HG02623 (cell line): Measurements from ENCODE around the gene PPIL3.

Experiments used
- ATAC-seq: cut with Tn5 transposase; IDR thresholded peaks from one replicate; pipeline ENCODE4 v1.9.1; 2021; ENCODE audit warnings: moderate library complexity; ENCODE audit not compliant: unreplicated experiment

PPIL3 gene

DNA sequence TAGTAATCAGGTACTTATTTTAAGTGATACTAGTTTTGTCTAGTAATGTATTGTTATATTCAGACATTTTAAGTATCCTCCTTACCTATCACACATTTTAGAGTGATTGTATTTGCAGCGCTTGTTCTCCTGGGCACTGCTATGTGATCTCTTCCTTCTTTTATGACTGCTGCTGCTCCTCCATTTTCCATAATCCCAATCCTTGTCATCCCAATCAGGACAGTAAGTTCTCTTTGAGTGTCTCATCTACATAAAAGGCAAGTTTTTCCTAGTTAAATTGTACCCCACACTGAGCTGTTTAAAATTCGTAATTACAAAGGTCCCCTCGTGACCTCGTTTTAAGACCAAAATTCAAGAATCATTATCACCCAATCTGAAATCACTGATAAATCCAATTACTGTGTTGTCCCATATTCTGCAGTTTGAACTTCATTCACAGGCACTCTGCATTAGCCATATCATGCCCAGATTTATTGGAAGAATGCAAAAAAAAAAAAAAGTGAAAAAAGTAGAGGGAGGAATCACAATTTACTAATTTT is 27.2 kb downstream of the PPIL3 start:
- no peak for ATAC-seq

DNA sequence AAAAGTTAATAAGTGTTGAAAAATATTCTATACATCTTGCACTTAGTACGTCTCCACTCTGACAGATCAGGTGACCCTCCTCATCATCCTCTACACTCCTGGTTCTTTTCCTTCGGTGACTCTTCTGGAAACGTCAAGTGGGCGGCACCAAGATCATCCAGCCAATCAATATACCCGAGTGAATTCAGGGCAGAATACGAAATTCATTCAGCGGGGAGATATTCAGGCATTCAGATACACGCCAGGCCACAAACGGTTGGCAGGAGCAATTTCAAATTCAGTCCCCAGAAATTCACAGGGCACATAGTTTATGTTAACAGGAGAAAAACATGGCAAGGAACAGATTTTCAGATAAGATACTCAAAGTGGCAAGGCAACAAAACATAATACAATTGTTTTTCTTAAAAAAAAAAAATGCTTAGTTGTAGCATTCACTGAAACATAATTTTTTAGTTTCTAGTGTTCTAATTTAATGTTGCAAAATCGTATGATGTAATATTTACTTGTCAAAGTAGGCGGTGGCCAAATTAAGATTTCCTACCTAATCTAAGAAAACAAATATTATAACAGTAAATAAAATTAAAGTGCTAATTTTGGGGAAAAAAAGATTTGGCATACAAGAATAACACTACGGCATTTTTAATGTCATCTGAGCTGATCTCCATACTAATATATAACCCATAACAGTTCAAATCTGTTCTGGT is 28.6 kb downstream of the PPIL3 start:
- no peak for ATAC-seq

DNA sequence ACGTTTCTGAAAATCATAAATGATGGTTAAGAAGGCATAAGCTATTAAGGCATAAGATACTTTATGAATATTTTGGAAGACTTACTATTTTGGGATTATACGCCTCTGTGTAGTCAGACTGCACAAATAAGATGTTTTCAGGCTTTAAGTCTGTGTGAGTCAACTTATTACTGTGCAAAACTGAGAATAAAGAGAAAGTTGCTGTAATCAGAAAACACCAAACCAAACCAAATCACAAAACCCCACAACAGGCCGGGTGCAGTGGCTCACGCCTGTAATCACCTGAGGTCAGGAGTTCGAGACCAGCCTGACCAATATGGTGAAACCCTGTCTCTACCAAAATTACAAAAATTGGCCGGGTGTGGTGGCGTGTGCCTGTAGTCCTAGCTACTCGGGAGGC is 32.1 kb downstream of the PPIL3 start:
- no peak for ATAC-seq

DNA sequence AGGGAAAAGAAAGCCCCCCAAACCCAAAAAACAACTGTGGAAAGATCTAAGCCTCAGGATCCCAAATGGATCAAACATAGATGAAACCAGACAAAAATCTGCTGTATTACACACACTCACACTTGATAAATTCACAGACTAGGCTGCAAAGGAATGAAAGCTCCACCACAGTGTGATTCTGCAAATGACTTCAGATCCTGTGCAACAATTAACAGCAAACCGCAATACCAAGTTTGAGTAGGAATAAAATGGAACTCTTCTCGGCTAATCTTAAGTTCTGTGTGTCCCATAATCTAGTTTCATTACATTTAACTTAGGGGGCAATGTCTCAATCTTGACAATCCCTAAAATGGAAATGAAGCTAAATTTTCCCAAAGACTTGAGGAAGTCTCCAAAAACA is 36.3 kb downstream of the PPIL3 start:
- ATAC-seq, result no peak

DNA sequence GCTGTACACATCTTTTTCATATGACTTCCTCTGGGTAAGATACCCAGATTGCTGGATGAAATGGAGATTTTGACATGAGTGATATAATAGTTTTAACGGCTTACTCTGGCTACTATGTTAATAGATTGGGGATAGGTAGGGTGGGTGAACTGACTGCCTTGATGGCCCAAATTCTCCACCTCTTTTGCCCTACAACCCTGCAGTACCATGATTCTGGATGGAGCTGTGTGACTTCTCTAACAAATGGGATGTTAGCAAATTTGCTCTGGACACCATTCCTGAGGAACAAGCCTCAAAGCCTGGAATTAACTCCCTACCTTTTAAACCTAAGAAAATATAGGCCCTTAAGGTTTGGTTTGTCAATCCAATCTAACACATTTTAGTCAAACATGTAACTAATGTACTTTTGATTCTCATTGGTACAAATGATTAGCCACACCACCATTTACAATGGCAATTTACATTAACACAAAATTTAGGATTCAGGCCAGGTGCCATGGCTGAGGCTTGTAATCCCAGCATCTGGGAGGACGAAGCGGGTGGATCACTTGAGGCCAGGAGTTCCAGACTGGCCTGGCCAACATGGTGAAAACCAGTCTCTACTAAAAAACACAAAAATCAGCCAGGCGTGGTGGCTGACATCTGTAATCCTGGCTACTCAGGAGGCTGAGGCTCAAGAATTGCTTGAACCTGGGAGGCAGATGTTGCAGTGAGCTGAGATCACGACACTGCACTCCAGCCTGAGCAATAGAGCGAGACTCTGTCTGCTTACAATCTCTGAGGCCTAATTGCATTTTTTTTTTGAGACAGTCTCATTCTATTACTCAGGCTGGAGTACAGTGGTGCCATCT is 37.3 kb downstream of the PPIL3 start:
- no peak for ATAC-seq

DNA sequence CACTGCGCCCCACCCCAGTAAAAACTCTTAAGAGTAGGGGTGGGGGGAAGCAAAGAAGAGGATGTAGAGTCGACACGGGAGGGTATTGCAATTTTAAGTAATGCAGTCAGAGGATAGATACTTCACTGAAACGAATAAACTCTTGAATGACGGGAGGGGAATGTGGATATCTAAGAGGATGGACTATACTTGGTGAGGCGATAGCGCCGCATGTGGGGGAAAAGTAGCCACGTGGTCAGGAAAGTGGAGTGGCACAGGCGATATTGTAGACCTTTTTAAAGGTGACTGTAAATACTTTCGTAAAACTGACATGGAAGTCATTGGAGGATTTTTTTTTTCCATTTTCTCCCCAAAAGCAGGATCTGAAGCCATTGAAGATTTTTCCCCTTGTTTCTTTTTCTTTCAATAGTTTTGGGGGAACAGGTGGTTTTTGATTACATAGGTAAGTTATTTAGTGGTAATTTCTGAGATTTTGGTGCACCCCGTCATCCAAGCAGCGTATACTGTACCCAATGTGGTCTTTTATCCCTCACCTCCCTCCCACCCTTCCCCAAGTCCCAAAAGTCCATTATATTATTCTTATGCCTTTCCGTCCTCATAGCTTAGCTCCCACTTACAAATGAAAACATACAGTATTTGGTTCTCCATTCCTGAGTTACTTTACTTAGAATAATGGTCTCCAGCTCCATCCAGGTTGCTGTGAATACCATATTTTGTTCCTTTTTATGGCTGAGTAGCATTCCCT is 38.2 kb downstream of the PPIL3 start:
- ATAC-seq, result no peak

DNA sequence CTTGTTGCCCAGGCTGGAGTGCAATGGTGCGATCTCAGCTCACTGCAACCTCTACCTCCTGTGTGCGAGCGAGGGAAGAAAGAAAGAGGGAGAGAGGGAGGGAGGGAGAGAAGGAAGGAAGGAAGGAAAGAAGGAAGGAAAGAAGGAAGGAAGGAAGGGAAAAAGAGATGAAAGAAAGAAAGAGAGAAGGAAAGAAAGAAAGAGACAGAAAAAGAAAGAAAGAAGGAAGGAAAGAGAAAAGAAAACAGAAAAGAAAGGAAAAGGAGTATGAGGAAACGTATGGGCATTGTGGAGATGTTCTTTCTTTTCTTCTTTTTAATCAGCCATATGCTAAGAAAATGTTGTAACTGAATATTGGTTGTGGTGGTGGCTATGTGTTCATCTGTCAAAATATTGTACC is 40.9 kb downstream of the PPIL3 start:
- ATAC-seq, result no peak

DNA sequence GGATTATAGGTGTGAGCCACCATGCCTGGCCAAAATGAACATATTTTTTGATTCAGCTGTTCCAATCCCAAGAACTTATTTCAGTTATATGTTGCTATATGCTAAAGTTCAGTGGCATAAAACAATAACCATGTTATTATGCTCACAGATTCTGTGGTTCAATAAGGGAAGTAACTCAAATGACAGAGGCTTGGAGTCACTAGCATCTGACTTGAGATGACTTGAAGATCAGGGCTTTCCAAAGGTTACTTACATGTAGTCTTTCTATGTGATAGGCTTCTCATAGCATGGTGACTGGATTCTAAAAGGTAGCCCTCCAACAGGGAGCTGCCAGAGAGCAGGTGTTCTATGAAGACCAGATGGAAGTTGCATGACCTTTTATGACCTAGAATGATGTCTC is 41.6 kb downstream of the PPIL3 start:
- no peak for ATAC-seq

DNA sequence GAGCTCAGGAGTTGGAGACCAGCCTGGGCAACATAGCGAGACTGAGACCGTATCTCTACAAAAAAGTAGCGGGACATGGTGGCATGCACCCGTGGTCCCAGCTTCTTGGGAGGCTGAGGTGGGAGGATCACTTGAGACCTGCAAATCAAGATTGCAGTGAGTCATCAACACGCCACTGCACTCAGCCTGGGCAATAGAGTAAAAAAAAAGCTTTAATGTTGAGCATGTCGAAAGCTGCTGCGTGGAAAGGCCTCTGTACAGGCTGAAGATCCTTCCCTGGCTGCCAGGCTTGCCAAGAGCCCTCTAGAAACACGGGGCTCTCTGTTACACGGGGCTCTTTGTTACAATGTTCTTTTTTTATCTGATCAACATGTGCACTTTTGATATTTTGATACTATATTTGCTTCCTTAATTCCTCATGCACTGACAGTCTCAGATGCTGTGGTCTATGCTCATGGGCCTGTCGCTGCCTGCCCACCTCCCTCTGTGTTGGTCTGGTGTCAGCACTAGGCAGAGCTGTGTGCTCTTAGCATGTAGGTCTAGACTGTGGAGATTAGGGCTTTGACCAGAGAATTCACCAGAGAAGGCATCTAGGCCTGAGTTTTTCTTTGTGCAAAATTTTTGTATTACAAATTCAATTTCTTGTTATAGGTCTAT is 43.1 kb downstream of the PPIL3 start:
- ATAC-seq, result no peak

DNA sequence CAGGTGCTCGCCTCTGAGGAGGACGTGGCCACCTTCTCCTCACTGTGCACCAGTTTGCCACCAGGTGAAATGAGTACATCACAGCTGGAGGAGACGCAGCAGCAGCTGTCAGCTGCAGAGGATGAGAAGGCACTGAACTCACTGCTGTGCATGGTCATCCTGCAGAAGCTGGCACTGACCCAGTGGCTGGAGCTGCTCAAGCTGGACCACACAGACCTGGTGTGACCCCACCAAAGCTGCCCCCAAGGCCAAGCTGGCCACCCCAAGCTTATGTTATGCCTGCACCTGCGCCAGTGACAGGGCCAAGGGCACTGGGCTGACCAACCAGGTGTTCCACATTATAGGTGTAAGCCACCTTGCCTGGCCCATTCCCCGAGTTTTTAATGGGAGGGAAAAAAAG is 43.7 kb downstream of the PPIL3 start:
- no peak for ATAC-seq

DNA sequence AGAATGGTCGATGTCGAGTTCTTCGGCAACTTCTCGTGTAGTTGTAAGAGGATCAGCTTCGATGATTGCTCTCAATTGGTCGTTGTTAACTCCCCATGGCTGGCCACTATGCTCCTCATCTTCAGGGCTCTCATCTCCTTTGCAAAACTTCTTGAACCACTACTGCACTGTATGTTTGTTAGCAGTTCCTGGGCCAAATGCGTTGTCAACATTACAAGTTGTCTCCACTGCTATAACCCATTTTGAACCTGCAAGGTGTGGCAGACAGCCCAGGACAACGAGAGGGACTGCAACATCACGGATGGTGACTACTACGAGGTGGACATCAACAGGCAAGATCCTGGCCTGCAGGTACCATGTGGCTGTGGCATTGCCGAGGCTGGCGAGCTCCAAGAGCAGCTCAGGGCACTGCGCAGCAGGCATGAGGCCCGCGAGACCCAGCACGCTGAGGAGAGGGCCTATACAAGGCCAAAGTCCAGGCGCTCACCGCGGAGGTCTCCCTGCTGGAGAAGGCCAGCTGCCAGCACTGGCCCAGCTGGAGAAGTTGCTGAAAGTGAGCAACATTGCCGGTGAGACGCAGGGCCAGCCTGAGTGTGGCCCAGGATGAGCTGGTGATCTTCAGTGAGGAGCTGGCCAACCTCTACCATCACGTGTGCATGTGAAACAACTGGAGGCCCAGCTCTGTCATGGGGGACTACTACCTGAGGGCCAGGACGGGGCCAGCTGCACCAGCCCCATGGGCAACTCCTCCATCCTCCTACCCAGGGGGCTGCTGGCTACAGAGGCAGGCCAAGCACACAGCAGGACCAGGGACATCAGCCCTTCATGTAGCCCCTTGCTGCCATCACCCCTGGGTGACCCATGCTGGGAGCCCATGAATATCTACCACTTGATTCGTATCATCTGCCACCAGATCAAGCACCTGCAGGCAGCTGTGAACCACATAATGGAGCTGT is 44.6 kb downstream of the PPIL3 start:
- no peak for ATAC-seq

DNA sequence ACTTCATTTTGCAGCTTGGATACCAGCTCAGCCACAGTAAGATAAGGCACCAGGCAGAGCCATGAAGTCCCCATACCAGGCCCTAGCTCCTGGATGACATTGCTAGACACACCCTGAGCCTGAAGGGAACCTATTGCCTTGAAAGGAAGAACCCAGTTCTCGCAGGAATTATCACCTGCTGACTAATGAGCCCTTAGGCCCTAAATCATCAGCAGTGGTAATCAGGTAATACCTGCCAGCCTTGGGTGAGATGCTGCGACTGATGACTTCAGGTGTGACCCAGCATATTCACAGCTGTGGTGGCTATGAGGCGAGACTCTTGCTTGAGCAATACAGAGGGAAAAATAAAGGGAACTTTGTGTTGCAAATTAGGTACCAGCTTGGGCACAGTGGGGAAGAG is 49.4 kb downstream of the PPIL3 start:
- no peak for ATAC-seq

DNA sequence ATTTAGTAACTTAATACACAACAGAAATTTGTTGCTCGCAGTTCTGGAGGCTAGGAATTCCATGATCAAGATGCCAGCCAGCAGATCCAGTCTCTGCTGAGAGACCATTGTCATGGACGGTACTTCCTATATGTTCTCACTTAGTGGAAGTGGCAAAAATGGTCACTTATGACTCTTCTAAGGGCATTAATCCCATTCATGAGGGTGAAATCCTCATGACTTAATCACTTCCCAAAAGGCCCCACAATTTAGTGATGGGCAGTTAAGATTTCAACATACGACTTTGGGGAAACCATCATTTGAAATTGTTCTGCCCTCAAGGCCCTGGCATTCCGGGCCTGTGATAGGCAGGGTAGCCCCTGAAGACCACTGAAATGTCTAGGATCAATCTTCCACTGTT is 54.2 kb downstream of the PPIL3 start:
- ATAC-seq, result no peak

DNA sequence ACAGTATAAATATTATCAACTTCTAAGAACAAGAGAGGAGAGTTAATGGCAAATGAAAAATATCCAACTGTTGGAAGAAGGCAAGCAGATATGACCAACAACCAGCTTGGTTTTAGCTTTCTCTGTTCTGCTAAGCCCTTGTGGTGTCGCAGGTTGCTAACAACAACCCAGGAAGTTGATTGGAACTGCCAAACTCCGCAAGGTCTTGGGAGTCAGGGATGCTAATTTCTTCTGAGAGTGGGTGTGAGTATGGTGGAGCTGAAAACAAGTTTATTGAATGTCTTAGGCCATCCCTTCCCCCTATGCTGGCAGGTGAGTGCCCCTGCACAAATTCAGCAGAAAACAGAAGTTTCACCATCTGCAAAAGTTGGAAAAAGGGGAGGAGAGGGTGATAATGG is 59.6 kb downstream of the PPIL3 start:
- no peak for ATAC-seq

DNA sequence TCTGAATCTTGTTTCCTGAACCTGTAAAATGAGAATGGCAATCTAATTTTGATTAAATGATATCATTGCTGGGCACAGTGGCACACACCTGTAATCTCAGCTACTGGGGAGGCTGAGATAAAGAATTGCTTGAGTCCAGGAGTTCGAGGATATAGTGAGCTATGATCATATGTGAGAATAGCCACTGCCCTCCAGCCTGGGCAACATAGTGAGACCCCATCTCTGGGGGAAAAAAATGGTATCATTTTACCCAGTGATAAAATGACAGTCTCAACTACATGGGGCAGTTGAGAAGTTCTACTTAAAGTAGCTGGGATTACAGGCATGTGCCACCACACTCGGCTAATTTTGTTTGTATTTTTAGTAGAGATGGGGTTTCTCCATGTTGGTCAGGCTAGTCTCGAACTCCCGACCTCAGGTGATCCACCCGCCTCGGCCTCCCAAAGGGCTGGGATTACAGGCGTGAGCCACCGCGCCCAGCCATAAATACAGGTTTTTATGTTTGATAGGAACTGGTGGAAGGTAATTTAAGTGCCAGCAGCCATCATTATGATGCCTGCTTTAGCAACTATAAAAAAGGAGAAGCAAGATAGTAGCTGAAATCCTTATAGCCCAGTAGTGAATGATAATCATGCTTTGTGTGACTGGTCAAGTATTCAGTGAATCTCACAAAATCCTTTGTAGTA is 60.2 kb downstream of the PPIL3 start:
- ATAC-seq, result no peak

DNA sequence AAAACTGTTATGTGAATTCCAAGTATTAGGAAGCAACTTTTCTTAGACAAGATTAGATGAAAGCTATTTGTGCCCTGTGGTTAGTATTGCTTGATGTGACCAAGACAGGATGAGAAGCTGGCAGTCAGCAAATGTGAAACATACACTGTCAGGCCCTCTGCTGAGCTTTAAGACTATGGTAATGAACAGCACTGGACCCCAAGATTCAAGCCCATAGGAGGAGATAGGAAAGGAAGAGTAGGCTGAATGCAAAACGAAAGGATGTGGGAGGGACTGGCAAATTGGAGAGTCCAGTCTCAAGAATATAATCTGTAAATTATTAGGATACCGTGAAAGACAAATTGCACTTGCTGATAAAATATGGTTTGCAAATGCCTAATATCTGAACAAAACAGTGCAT is 60.8 kb downstream of the PPIL3 start:
- no peak for ATAC-seq

DNA sequence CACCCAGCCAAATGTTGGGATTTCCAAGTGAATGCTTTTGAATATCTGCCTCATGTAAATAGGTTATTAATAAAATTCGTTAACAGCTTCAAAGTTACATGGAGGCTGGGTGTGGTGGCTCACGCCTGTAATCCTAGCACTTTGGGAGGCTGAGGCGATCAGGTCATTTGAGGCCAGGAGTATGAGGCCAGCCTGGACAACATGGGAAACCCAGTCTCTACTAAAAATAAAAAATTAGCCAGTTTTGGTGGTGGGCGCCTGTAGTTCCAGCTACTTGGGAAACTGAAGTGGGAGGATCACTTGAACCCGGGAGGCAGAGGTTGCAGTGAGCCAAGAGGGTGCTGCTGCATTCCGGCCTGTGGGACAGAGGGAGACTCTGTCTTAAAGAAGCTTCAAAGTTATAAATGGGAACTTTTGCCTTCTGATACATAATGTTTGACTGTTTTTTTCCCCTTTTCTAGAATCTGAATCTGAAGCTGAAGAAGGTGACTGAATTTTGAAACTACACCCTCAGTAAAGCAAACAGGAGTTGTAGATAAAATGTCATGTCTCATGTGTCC is 67.1 kb downstream of the PPIL3 start:
- ATAC-seq, result no peak
